NT2/D1 (cell line): ENCODE results near the gene FAM107B.
"Not testable (repeated sequence)": the region's sequence is repeated elsewhere in the genome, so short reads cannot be mapped to it uniquely, and the experiment has no call there.

Source experiments
- DNase-seq: peaks from one replicate; pipeline ENCODE4 v3.0.0-alpha.2; 2011; ENCODE audit warnings: low read depth, low spot score
- H3K27me3 ChIP-seq: 2 replicates; pipeline ENCODE4 v1.6.0; 2011; ENCODE audit warnings: mild to moderate bottlenecking; ENCODE audit not compliant: insufficient read length, insufficient read depth
- H3K36me3 ChIP-seq: 2 replicates; pipeline ENCODE4 v1.6.1; 2011; ENCODE audit warnings: mild to moderate bottlenecking, low read length, mixed read lengths; ENCODE audit not compliant: insufficient read depth, insufficient read length
- H3K4me1 ChIP-seq: 2 replicates; pipeline ENCODE4 v1.5.1; 2011; ENCODE audit not compliant: insufficient read depth, insufficient read length
- H3K4me3 ChIP-seq: 2 replicates; pipeline ENCODE4 v1.5.1; 2011; ENCODE audit warnings: low read depth; ENCODE audit not compliant: insufficient read length
- H3K9ac ChIP-seq: 2 replicates; pipeline ENCODE4 v1.6.0; 2011; ENCODE audit warnings: low read depth; ENCODE audit not compliant: insufficient read length
- H3K9me3 ChIP-seq: 2 replicates; pipeline ENCODE4 v1.5.1; 2011; ENCODE audit warnings: mild to moderate bottlenecking, low read length; ENCODE audit not compliant: insufficient read depth
- SUZ12 ChIP-seq: IDR thresholded peaks from 2 replicates; pipeline ENCODE4 v1.6.1; 2011; ENCODE audit not compliant: insufficient read length, insufficient read depth; ENCODE audit errors: extremely low read depth
- YY1 ChIP-seq: IDR thresholded peaks from 2 replicates; pipeline ENCODE4 v1.6.1; 2011; ENCODE audit not compliant: insufficient read length, insufficient read depth
- ZNF274 ChIP-seq: IDR thresholded peaks from 2 replicates; pipeline ENCODE4 v1.6.1; 2011; ENCODE audit warnings: mild to moderate bottlenecking, low read depth, low read length

The FAM107B gene

GRCh38 chr10:14652067-14652466, 122.6 kb downstream of the FAM107B start:
- Histone ChIP-seq H3K27me3 (no peaks in the 10 kb centered on the region), H3K4me1 (peaks cover 4% of the 10 kb centered on the region), H3K36me3 (no peaks in the 10 kb centered on the region), H3K9ac (no peak overlapping the region), H3K9me3 (no peaks in the 10 kb centered on the region), H3K4me3 (no peak overlapping the region)
- TF ChIP-seq YY1 (no peak), ZNF274 (no peak), SUZ12 (no peak)
- no peak for DNase-seq

DNA sequence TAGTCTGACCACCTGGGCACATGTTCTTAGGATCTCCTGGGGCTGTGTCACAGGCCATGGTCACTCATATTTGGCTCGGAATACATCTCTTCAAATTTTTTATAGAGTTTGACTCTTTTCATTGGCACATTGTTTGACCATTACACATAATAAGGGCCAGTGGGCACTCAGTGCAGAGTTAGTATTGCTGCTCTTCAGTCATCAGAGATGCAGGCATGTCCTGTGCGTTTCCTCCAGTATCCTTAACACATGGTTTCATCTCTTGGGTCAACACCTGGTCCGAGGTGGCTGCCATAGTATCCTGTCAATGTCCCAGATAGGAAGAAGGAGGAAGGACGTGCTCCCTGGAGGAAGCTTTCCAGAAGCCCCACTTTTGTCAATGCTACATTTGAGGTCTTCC, 125.0 kb downstream of the FAM107B start:
- no peak for TF ChIP-seq SUZ12
- TF ChIP-seq YY1: no peak
- TF ChIP-seq ZNF274: no peak
- H3K9ac ChIP-seq: no peak overlapping the region
- DNase-seq: no peak
- H3K27me3 ChIP-seq: no peaks in the 10 kb centered on the region
- H3K36me3 ChIP-seq: no peaks in the 10 kb centered on the region
- H3K9me3 ChIP-seq: no peaks in the 10 kb centered on the region
- no peaks in the 10 kb centered on the region for H3K4me1 ChIP-seq
- H3K4me3 ChIP-seq: no peak overlapping the region

GRCh38 chr10:14648946-14649345, 125.8 kb downstream of the FAM107B start:
- H3K9ac ChIP-seq: no peak overlapping the region

DNA sequence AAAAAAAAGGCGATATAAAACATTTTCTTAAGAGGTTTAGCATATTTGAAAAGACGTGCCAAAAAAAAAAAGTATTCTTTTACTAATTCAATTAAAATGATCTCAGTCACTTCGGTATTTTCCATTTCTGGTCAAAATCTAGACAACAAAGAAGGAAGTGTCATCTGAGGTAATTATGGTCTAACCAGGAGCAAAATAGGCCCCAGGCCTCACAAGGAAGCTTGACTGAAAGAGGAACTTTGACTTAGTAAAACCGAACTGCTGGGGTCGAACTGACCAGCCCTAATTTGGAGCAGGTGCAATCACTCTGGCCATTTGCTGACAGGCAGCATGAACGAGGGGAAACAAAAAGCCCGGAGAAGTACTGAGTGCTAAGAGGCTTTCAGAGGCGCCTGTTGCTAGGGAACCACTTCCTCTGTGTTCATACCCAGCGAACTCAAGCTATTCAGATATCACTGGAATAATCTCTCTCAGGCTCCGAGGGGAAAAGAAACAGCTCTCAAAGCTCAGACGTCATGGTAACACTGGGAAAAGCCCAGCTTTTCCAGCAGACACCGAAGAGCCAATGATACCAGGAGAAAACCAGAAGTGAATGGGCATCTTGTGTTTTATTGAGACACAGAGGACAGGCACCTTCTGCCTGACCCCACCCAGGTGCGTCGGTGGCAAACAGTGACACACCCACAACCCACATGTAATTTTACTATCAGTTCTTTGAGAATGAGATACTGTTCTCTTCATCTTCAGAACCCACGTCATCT, 126.5 kb downstream of the FAM107B start:
- Histone ChIP-seq H3K36me3 (no peaks in the 10 kb centered on the region), H3K4me3 (no peak overlapping the region), H3K9me3 (no peaks in the 10 kb centered on the region), H3K9ac (no peak overlapping the region), H3K27me3 (no peaks in the 10 kb centered on the region), H3K4me1 (no peaks in the 10 kb centered on the region)
- TF ChIP-seq ZNF274: no peak
- no peak for TF ChIP-seq SUZ12
- TF ChIP-seq YY1: no peak
- DNase-seq: no peak

More at GRCh38 chr10:14648946-14649345, 125.8 kb downstream of the FAM107B start:
- H3K9me3 ChIP-seq: no peaks in the 10 kb centered on the region
- H3K4me3 ChIP-seq: no peak overlapping the region
- H3K36me3 ChIP-seq: no peaks in the 10 kb centered on the region
- no peaks in the 10 kb centered on the region for H3K27me3 ChIP-seq
- DNase-seq: no peak
- TF ChIP-seq YY1 (no peak), ZNF274 (no peak), SUZ12 (no peak)
- H3K4me1 ChIP-seq: no peaks in the 10 kb centered on the region

DNA sequence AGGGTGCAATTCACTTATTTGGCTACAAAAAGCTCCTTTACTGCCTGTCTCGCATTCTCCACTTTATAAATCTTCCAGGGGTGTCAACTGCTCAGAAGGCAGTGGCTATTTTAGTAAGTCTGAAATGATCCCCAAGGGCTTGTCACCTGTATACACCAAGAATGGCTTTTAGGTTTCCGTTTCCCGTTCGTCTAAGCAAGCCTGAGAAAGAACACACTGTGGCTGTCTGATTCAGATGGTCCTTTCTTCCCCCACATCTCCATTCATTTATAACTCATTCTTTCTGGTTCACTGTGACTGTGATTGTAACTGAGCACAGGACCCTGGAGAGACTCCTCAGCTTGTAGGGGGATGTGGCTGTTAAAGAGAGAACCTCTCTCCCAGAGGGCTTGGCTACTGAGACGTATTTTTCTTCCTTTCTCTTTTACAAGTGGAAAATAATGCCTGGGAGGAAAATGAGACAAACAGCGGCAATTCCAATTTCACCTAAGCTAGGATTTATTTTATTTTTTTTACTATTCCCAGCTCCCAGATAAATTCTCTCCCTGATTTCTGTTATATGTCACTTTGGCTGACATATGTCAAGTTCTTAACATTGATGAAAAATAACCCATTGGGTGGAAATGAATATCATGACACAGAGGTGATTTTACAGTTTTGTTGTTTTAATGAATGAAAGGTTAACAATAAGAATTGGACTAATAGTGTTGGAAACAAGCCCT, 129.3 kb downstream of the FAM107B start:
- Histone ChIP-seq H3K9ac (no peak overlapping the region), H3K4me1 (no peaks in the 10 kb centered on the region), H3K9me3 (no peaks in the 10 kb centered on the region), H3K27me3 (no peaks in the 10 kb centered on the region), H3K4me3 (no peak overlapping the region), H3K36me3 (no peaks in the 10 kb centered on the region)
- no peak for DNase-seq
- TF ChIP-seq ZNF274 (no peak), YY1 (no peak), SUZ12 (no peak)

GRCh38 chr10:14639637-14640036, 135.1 kb downstream of the FAM107B start:
- H3K4me1 ChIP-seq: no peaks in the 10 kb centered on the region
- H3K27me3 ChIP-seq: no peaks in the 10 kb centered on the region
- no peaks in the 10 kb centered on the region for H3K9me3 ChIP-seq
- no peak for DNase-seq
- H3K4me3 ChIP-seq: no peak overlapping the region
- no peak overlapping the region for H3K9ac ChIP-seq
- no peaks in the 10 kb centered on the region for H3K36me3 ChIP-seq
- no peak for TF ChIP-seq ZNF274
- TF ChIP-seq SUZ12: no peak
- no peak for TF ChIP-seq YY1

- TF ChIP-seq SUZ12 (no peak), ZNF274 (no peak), YY1 (no peak)
- H3K9me3 ChIP-seq: no peaks in the 10 kb centered on the region
- H3K4me3 ChIP-seq: no peak overlapping the region
- DNase-seq: no peak
- no peaks in the 10 kb centered on the region for H3K27me3 ChIP-seq
- no peak overlapping the region for H3K9ac ChIP-seq
- no peaks in the 10 kb centered on the region for H3K4me1 ChIP-seq
- H3K36me3 ChIP-seq: no peaks in the 10 kb centered on the region
These were observed 139.5 kb downstream of the FAM107B start for GRCh38 chr10:14635043-14635710.

DNA sequence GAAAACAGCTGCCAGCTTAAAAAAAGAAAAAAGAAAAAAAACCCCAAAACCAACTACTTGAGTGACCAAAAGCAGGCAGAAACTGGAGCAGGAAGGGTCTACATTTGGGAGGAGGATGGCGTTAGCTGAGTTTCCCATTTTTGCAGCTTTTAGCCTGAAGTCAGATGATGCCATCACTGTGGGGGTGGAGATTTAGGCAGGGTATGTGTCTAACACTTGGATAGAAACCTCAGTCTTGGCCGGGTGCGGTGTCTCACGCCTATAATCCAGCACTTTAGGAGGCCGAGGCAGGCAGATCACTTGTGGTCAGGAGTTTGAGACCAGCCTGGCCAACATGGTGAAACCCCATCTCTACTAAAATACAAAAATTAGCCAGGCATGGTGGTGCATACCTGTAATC, 140.1 kb downstream of the FAM107B start:
- not testable (repeated sequence) for H3K4me3 ChIP-seq, H3K27me3 ChIP-seq, H3K9me3 ChIP-seq, H3K4me1 ChIP-seq, H3K36me3 ChIP-seq, DNase-seq, H3K9ac ChIP-seq
